Sigmoid colon (tissue), 7 donors: ENCODE measurements around the gene ZNF791. TPM values are rescaled to one million over a fixed set of nuclear protein-coding genes. Genes with fewer than 3 reads are reported as not detected.

Experiments
- DNase-seq: peaks from one replicate; pipeline ENCODE4 v3.0.0-alpha.2; 2019
- H3K27ac ChIP-seq, 4 donors: fragments of 200-600 bp; sonication (generic); one replicate each; pipeline ENCODE4 v1.5.1; 2016 to 2019; ENCODE audit warnings: mild to moderate bottlenecking in 1 of 4
- H3K27me3 ChIP-seq, 3 donors: fragments of 200-600 bp; sonication (generic); one replicate each; pipeline ENCODE4 v1.5.1; 2019; ENCODE audit warnings: mild to moderate bottlenecking in 1 of 3
- H3K36me3 ChIP-seq, 4 donors: fragments of 200-600 bp; sonication (generic); one replicate each; pipeline ENCODE4 v1.5.1; 2016 to 2019
- H3K4me1 ChIP-seq, 4 donors: fragments of 200-600 bp; sonication (generic); one replicate each; pipeline ENCODE4 v1.5.1; 2017 to 2019
- H3K4me3 ChIP-seq, 4 donors: fragments of 200-600 bp; sonication (generic); one replicate each; pipeline ENCODE4 v1.5.1; 2017 to 2019; ENCODE audit warnings: mild to moderate bottlenecking in 2 of 4, moderate library complexity in 1 of 4
- H3K9me3 ChIP-seq, 4 donors: fragments of 200-600 bp in 3 of 4; sonication (generic) in 3 of 4; one replicate each; pipeline versions ENCODE4 v1.5.1 to v1.6.1; 2013 to 2019
- CTCF ChIP-seq, 4 experiments: fragments of 450-650 bp in 3 of 4; fragments of 200-600 bp in 1 of 4; IDR thresholded peaks; one replicate each; pipeline ENCODE4 v1.5.1; 2016 to 2019; ENCODE audit warnings: antibody characterized with exemption in 4 of 4, mild to moderate bottlenecking in 3 of 4, moderate library complexity in 2 of 4
- EP300 ChIP-seq, 4 donors: sonication (generic); formaldehyde crosslinking; IDR thresholded peaks; one replicate each; pipeline ENCODE4 v1.6.1; 2017; ENCODE audit warnings: antibody characterized with exemption in 4 of 4
- POLR2A ChIP-seq, 2 donors: fragments of 450-650 bp; IDR thresholded peaks; one replicate each; pipeline ENCODE4 v1.6.1; 2016; ENCODE audit warnings: antibody characterized with exemption in 2 of 2, mild to moderate bottlenecking in 2 of 2, moderate library complexity in 2 of 2
- POLR2AphosphoS5 ChIP-seq, 4 donors: sonication (generic); formaldehyde crosslinking; IDR thresholded peaks; one replicate each; pipeline ENCODE4 v1.6.1; 2017; ENCODE audit warnings: antibody characterized with exemption in 4 of 4
- WGBS, 2 donors: extraction: QIAGEN DNeasy Blood & Tissue Kit; methylation state at CpG; one replicate each; pipeline ENCODE4 v1.1.7; 2013; 5-methylcytosine and 5-hydroxymethylcytosine counted together
- intact Hi-C: fragments of 100-400 bp; cut with DNase I; formaldehyde crosslinking; loops from one replicate; pipeline ENCODE4 v1.15.1; 2023
- polyA plus RNA-seq, 3 donors: library from polyadenylated mRNA; stranded (reverse); fragments of 200-250 nt; gene quantifications; one replicate each; pipeline ENCODE4 v1.2.3, GENCODE V29; 2013
- total RNA-seq, 4 donors: library from RNA; depleted of rRNA; stranded (reverse); fragments of >200 nt; gene quantifications; one replicate each; pipeline ENCODE4 v1.1.0, GENCODE V29; 2016
- donor health status: healthy with polysubstance abuse.
- donor health status: Bipolar disorder and iron deficiency.
- donor health status: healthy.

Gene ZNF791
- total and polyA plus RNA-seq, 7 donors: 4.2 to 27.6 (median 16.6) TPM

GRCh38 chr19:12652219-12652618, 41.5 kb downstream of the ZNF791 start:
- no peak for DNase-seq
- Histone ChIP-seq H3K9me3 (no peaks in the 10 kb centered on the region), H3K4me1 (peaks cover 0 to 16% (median 14%) of the 10 kb centered on the region in 4 donors), H3K27ac (no peak overlapping the region), H3K4me3 (no peak overlapping the region), H3K27me3 (no peaks in the 10 kb centered on the region), H3K36me3 (peaks cover 0 to 26% (median 12%) of the 10 kb centered on the region in 4 donors)
- TF ChIP-seq POLR2A (IDR thresholded peaks at IDR 0.05) (no peak), EP300 (IDR thresholded peaks at IDR 0.05) (no peak), CTCF (IDR thresholded peaks at IDR 0.05) (no peak), POLR2AphosphoS5 (IDR thresholded peaks at IDR 0.05) (no peak)
- intact Hi-C loops: no loop called here
- WGBS, 2 donors: 92 to 95% methylated on average over 6 of the region's 6 CpGs

- DNase-seq: no peak
- no peaks in the 10 kb centered on the region for H3K27me3 ChIP-seq
- no peaks in the 10 kb centered on the region for H3K9me3 ChIP-seq
- no peak overlapping the region for H3K27ac ChIP-seq
- no peak overlapping the region for H3K4me3 ChIP-seq
- peaks cover 0 to 52% (median 17%) of the 10 kb centered on the region in 4 donors for H3K36me3 ChIP-seq
- TF ChIP-seq POLR2A (IDR thresholded peaks at IDR 0.05): no peak
- no peak for TF ChIP-seq EP300 (IDR thresholded peaks at IDR 0.05)
- TF ChIP-seq CTCF (IDR thresholded peaks at IDR 0.05): no peak
- no peak for TF ChIP-seq POLR2AphosphoS5 (IDR thresholded peaks at IDR 0.05)
- H3K4me1 ChIP-seq: no peaks in the 10 kb centered on the region
- intact Hi-C loops: no loop called here
- WGBS, 2 donors: 95 to 98% methylated on average over 8 of the region's 8 CpGs
These were observed 44.8 kb downstream of the ZNF791 start for GRCh38 chr19:12655546-12655945.

GRCh38 chr19:12656899-12657571, 46.3 kb downstream of the ZNF791 start:
- H3K36me3 ChIP-seq: peaks cover 8 to 66% (median 18%) of the 10 kb centered on the region in 4 donors
- TF ChIP-seq CTCF (IDR thresholded peaks at IDR 0.05) (no peak), POLR2AphosphoS5 (IDR thresholded peaks at IDR 0.05) (no peak), POLR2A (IDR thresholded peaks at IDR 0.05) (no peak), EP300 (IDR thresholded peaks at IDR 0.05) (no peak)

GRCh38 chr19:12657966-12658365, 47.2 kb downstream of the ZNF791 start:
- 98% methylated on average over 22 of the region's 22 CpGs for WGBS, 2 donors
- Histone ChIP-seq H3K4me1 (no peaks in the 10 kb centered on the region), H3K4me3 (no peak overlapping the region), H3K27me3 (no peaks in the 10 kb centered on the region), H3K27ac (no peak overlapping the region), H3K9me3 (no peaks in the 10 kb centered on the region), H3K36me3 (peaks cover 8 to 76% (median 21%) of the 10 kb centered on the region in 4 donors)
- DNase-seq: no peak
- no peak for TF ChIP-seq POLR2AphosphoS5 (IDR thresholded peaks at IDR 0.05)
- intact Hi-C loops: no loop called here

More at GRCh38 chr19:12656899-12657571, 46.3 kb downstream of the ZNF791 start:
- Histone ChIP-seq H3K4me3 (no peak overlapping the region), H3K9me3 (no peaks in the 10 kb centered on the region), H3K27ac (no peak overlapping the region), H3K4me1 (no peaks in the 10 kb centered on the region), H3K27me3 (no peaks in the 10 kb centered on the region)
- DNase-seq: no peak
- WGBS, 2 donors: 87 to 94% methylated on average over 50 of the region's 50 CpGs
- intact Hi-C loops: no loop called here

GRCh38 chr19:12660980-12661379, 50.3 kb downstream of the ZNF791 start:
- peaks cover 12 to 84% (median 19%) of the 10 kb centered on the region in 4 donors for H3K36me3 ChIP-seq
- no peaks in the 10 kb centered on the region for H3K9me3 ChIP-seq
- 93 to 98% methylated on average over 12 of the region's 12 CpGs for WGBS, 2 donors
- intact Hi-C loops: no loop called here
- no peak for TF ChIP-seq CTCF (IDR thresholded peaks at IDR 0.05)
- no peak for TF ChIP-seq EP300 (IDR thresholded peaks at IDR 0.05)
- no peak for DNase-seq
- peaks cover 0 to 11% (median 6%) of the 10 kb centered on the region in 4 donors for H3K4me1 ChIP-seq
- H3K4me3 ChIP-seq: no peak overlapping the region
- H3K27ac ChIP-seq: no peak overlapping the region
- no peaks in the 10 kb centered on the region for H3K27me3 ChIP-seq
